ENCODE measurements around the gene POLR3H. TPM values are rescaled to one million over a fixed set of nuclear protein-coding genes. Genes with fewer than 3 reads are reported as not detected.

The POLR3H gene
- total and polyA plus RNA-seq, 2 donors (not counting 1 experiment from before 2014, with no cell fraction given) = 12.4 to 32.1 TPM

- H3K27ac Mint-ChIP-seq = peak overlapping the region; percentile 41
- H3K27me3 ChIP-seq (replicated peaks in 1 of 4; ENCODE audit: control extremely low read depth in 1 of 4, control insufficient read depth in 3 of 4, insufficient read depth in 4 of 4, low read length in 3 of 4) = no peaks in the 10 kb centered on the region
- ChIA-PET POLR2A (interaction anchor here (1.8 kb wide), 1 partner anchor 96 kb away, joined by 9 read pairs; no protein-coding TSS in a partner anchor), CTCF (interaction anchor here (0.7 to 5.2 kb wide), 14 partner anchors 9 to 472 kb away, joined by 3 to 140 read pairs (median 11); partner anchors contain the start of genes ACO2, PHF5A and TOB2)
- H3K9me3 Mint-ChIP-seq (ENCODE audit: insufficient read depth) = no peaks in the 10 kb centered on the region
- H3K36me3 ChIP-seq (replicated peaks in 1 of 2; ENCODE audit: control extremely low read depth in 1 of 2, control insufficient read depth in 1 of 2, extremely low read depth in 1 of 2, insufficient read depth in 2 of 2, low read length in 1 of 2) = peaks cover 0 to 41% of the 10 kb centered on the region in 2 experiments
- H3K9ac ChIP-seq (ENCODE audit: low read length) = no peak overlapping the region
- H4K20me1 ChIP-seq (ENCODE audit: control insufficient read depth, insufficient read depth, low read length, poor library complexity, severe bottlenecking) = peaks cover 31% of the 10 kb centered on the region
- no peak for ATAC-seq (ENCODE audit: low read depth)
- intact Hi-C loops (cut with micrococcal nuclease) = loop anchor here (2.0 to 5.0 kb wide), 3 partner anchors 22 to 54 kb away; partner anchors contain the start of genes ACO2, PHF5A and TOB2
- H2AFZ ChIP-seq (ENCODE audit: insufficient read depth, low read depth, low read length, poor library complexity, severe bottlenecking) = no peak overlapping the region
- TF ChIP-seq EZH2 (IDR thresholded peaks at IDR 0.05; ENCODE audit: borderline replicate concordance, insufficient read depth, low read depth, low read length, poor library complexity, severe bottlenecking) = no peak
- H3K4me3 ChIP-seq (ENCODE audit: control extremely low read depth in 1 of 5, extremely low read depth in 1 of 5, insufficient read depth in 1 of 5, low read depth in 2 of 5, low read length in 4 of 5) = no peak overlapping the region
- H3K9me3 ChIP-seq (ENCODE audit: control extremely low read depth in 1 of 3, control insufficient read depth in 2 of 3, insufficient read depth in 1 of 3, low read length in 2 of 3) = no peaks in the 10 kb centered on the region
- peaks cover 32% of the 10 kb centered on the region for H3K4me1 Mint-ChIP-seq
- H3K4me3 Mint-ChIP-seq = no peak overlapping the region
- no peak overlapping the region for H3K4me2 ChIP-seq (replicated peaks; ENCODE audit: low read depth, low read length, poor library complexity, severe bottlenecking)
- H3K79me2 ChIP-seq (ENCODE audit: control insufficient read depth, insufficient read depth, low read length) = peaks cover 94% of the 10 kb centered on the region
- peaks cover 0 to 31% of the 10 kb centered on the region in 2 donors for H3K4me1 ChIP-seq (ENCODE audit: control insufficient read depth in 2 of 2, insufficient read depth in 2 of 2, low read length in 2 of 2)
- no peak overlapping the region for H3K27ac ChIP-seq (ENCODE audit: low read length in 2 of 2)
- 75% methylated on average over 2 of the region's 7 CpGs for WGBS (ENCODE audit: insufficient coverage)
- H3K27me3 Mint-ChIP-seq = no peaks in the 10 kb centered on the region
- no peak for DNase-seq
These were observed 44.0 kb downstream of the POLR3H start for GRCh38 chr22:41500303-41500702.

- no peak overlapping the region for H3K27ac ChIP-seq (ENCODE audit: low read length in 2 of 2)
- Mint-ChIP-seq H3K4me3 (no peak overlapping the region), H3K27ac (peak overlapping the region; percentile 21), H3K27me3 (no peaks in the 10 kb centered on the region), H3K9me3 (ENCODE audit: insufficient read depth) (no peaks in the 10 kb centered on the region), H3K4me1 (peaks cover 30% of the 10 kb centered on the region)
- H3K9me3 ChIP-seq (ENCODE audit: control extremely low read depth in 1 of 3, control insufficient read depth in 2 of 3, insufficient read depth in 1 of 3, low read length in 2 of 3) = no peaks in the 10 kb centered on the region
- H3K79me2 ChIP-seq (ENCODE audit: control insufficient read depth, insufficient read depth, low read length) = peaks cover 94% of the 10 kb centered on the region
- peaks cover 0 to 28% of the 10 kb centered on the region in 2 donors for H3K4me1 ChIP-seq (ENCODE audit: control insufficient read depth in 2 of 2, insufficient read depth in 2 of 2, low read length in 2 of 2)
- no peak overlapping the region for H3K4me3 ChIP-seq (ENCODE audit: control extremely low read depth in 1 of 5, extremely low read depth in 1 of 5, insufficient read depth in 1 of 5, low read depth in 2 of 5, low read length in 4 of 5)
- no peak overlapping the region for H3K4me2 ChIP-seq (replicated peaks; ENCODE audit: low read depth, low read length, poor library complexity, severe bottlenecking)
- no peak overlapping the region for H2AFZ ChIP-seq (ENCODE audit: insufficient read depth, low read depth, low read length, poor library complexity, severe bottlenecking)
- intact Hi-C loops (cut with micrococcal nuclease) = loop anchor here (2.0 to 5.0 kb wide), 3 partner anchors 21 to 53 kb away; partner anchors contain the start of genes ACO2, PHF5A and TOB2
- CTCF ChIA-PET = interaction anchor here (0.6 to 5.2 kb wide), 18 partner anchors 9 to 99 kb away, joined by 3 to 140 read pairs (median 7); partner anchors contain the start of genes ACO2, PHF5A and TOB2
- ATAC-seq (ENCODE audit: low read depth) (no peak), DNase-seq (no peak)
- no peaks in the 10 kb centered on the region for H3K27me3 ChIP-seq (replicated peaks in 1 of 4; ENCODE audit: control extremely low read depth in 1 of 4, control insufficient read depth in 3 of 4, insufficient read depth in 4 of 4, low read length in 3 of 4)
- peaks cover 0 to 38% of the 10 kb centered on the region in 2 experiments for H3K36me3 ChIP-seq (replicated peaks in 1 of 2; ENCODE audit: control extremely low read depth in 1 of 2, control insufficient read depth in 1 of 2, extremely low read depth in 1 of 2, insufficient read depth in 2 of 2, low read length in 1 of 2)
- 95% methylated on average over 10 of the region's 10 CpGs for WGBS (ENCODE audit: insufficient coverage)
- TF ChIP-seq EZH2 (IDR thresholded peaks at IDR 0.05; ENCODE audit: borderline replicate concordance, insufficient read depth, low read depth, low read length, poor library complexity, severe bottlenecking) (no peak), CTCF (IDR thresholded peaks at IDR 0.05) (no peak)
- peaks cover 32% of the 10 kb centered on the region for H4K20me1 ChIP-seq (ENCODE audit: control insufficient read depth, insufficient read depth, low read length, poor library complexity, severe bottlenecking)
- H3K9ac ChIP-seq (ENCODE audit: low read length) = no peak overlapping the region
- POLR2A ChIA-PET = interaction anchor here (0.6 to 1.8 kb wide), 2 partner anchors 53 to 96 kb away, joined by 4 to 9 read pairs; partner anchors contain the start of gene TOB2
These were observed 44.5 kb downstream of the POLR3H start for GRCh38 chr22:41499624-41500280.

All from B cell (primary cell).